Skeletal muscle satellite cell (primary cell): ENCODE data around the gene TSPAN14.
"Not testable (repeated sequence)": the region's sequence is repeated elsewhere in the genome, so short reads cannot be mapped to it uniquely, and the experiment has no call there.

Source experiments
- H3K27me3 ChIP-seq: 2 replicates; pipeline ENCODE4 v1.7.0; 2013; ENCODE audit warnings: low read length; ENCODE audit not compliant: control insufficient read depth, insufficient read depth
- H3K36me3 ChIP-seq: 2 replicates; pipeline ENCODE4 v1.7.0; 2013; ENCODE audit warnings: mild to moderate bottlenecking, control low read depth, low read length; ENCODE audit not compliant: insufficient read depth
- H3K4me1 ChIP-seq: 2 replicates; pipeline ENCODE4 v1.7.0; 2013; ENCODE audit warnings: low read length; ENCODE audit not compliant: control insufficient read depth, insufficient read depth
- H3K4me2 ChIP-seq: 2 replicates; pipeline ENCODE4 v1.7.0; 2013; ENCODE audit warnings: mild to moderate bottlenecking, low read length
- H3K4me3 ChIP-seq: 2 replicates; pipeline ENCODE4 v1.7.0; 2013; ENCODE audit warnings: low read length
- H3K9ac ChIP-seq: 2 replicates; pipeline ENCODE4 v1.7.0; 2013; ENCODE audit warnings: mild to moderate bottlenecking, low read depth, low read length, moderate library complexity
- H3K9me3 ChIP-seq: replicated peaks from 2 replicates; pipeline ENCODE4 v1.7.0; 2013; ENCODE audit warnings: mild to moderate bottlenecking, control low read depth, low read length

Gene TSPAN14

DNA sequence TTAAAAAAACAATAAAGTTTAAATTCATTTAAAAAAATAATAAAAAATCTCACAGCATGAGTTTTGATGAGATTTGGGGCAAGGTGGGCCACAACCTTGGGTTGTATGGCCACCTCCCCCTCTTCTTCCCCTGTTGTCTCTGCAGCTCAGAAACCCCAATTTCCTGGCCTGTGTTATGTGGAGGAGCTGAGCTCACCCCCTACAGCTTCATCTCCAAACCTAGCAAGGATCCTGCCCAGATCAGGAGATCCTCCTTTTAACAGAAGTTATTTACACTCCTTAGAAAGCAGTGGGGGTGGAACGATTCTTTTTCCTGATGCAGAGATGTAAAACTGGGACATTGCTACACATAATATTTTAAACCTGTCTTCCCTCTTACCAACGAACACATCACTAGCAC, 76.7 kb downstream of the TSPAN14 start:
- H3K9ac ChIP-seq, result no peak overlapping the region
- no peaks in the 10 kb centered on the region for H3K27me3 ChIP-seq
- H3K4me2 ChIP-seq, result no peak overlapping the region
- H3K4me1 ChIP-seq, result peaks cover 4% of the 10 kb centered on the region
- H3K9me3 ChIP-seq, result no peaks in the 10 kb centered on the region
- H3K36me3 ChIP-seq, result no peaks in the 10 kb centered on the region
- H3K4me3 ChIP-seq, result no peak overlapping the region

DNA sequence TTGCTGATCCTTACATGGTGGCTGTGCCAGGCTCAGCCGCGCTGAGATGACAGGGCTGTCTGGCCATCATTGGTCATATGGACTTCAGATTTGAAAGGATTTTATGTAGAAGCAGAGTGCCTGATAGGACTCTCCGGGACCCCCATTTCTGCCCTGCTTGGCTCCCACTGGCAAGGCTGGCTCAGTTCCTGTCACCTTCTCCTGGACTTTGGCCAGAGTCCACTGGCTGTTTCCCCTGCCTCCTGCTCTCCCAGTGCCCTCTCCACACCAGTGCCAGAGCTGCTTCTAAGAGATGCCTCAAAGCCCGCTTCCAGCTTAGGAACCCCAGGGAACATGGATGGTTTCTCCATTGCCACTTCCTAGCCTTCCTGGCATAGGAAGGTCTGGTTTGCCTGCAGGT, 78.5 kb downstream of the TSPAN14 start:
- Histone ChIP-seq H3K9me3 (no peaks in the 10 kb centered on the region), H3K4me1 (peaks cover 5% of the 10 kb centered on the region), H3K4me2 (no peak overlapping the region), H3K36me3 (no peaks in the 10 kb centered on the region), H3K4me3 (no peak overlapping the region), H3K9ac (no peak overlapping the region), H3K27me3 (peaks cover under 1% of the 10 kb centered on the region)

DNA sequence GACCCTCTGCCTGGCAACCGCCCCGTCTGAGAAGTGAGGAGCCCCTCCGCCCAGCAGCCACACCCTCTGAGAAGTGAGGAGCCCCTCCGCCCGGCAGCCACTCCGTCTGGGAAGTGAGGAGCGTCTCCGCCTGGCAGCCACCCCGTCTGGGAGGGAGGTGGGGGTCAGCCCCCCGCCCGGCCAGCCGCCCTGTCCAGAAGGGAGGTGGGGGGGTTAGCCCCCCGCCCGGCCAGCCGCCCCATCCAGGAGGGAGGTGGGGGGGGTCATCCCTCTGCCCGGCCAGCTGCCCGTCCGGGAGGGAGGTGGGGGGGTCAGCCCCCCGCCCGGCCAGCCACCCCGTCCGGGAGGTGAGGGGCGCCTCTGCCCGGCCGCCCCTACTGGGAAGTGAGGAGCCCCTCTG, 79.9 kb downstream of the TSPAN14 start:
- H3K4me3 ChIP-seq, H3K9ac ChIP-seq, H3K9me3 ChIP-seq, H3K4me1 ChIP-seq, H3K4me2 ChIP-seq, H3K36me3 ChIP-seq, H3K27me3 ChIP-seq: not testable (repeated sequence)

DNA sequence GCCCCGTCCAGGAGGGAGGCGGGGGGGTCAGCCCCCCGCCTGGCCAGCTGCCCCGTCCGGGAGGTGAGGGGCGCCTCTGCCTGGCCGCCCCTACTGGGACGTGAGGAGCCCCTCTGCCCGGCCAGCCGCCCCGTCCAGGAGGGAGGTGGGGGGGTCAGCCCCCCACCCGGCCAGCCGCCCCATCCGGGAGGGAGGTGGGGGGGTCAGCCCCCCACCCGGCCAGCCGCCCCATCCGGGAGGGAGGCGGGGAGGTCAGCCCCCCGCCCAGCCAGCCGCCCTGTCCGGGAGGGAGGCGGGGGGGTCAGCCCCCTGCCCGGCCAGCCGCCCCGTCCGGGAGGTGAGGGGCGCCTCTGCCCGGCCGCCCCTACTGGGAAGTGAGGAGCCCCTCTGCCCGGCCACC, 80.5 kb downstream of the TSPAN14 start:
- H3K4me1 ChIP-seq, H3K4me2 ChIP-seq, H3K9ac ChIP-seq: not testable (repeated sequence)

DNA sequence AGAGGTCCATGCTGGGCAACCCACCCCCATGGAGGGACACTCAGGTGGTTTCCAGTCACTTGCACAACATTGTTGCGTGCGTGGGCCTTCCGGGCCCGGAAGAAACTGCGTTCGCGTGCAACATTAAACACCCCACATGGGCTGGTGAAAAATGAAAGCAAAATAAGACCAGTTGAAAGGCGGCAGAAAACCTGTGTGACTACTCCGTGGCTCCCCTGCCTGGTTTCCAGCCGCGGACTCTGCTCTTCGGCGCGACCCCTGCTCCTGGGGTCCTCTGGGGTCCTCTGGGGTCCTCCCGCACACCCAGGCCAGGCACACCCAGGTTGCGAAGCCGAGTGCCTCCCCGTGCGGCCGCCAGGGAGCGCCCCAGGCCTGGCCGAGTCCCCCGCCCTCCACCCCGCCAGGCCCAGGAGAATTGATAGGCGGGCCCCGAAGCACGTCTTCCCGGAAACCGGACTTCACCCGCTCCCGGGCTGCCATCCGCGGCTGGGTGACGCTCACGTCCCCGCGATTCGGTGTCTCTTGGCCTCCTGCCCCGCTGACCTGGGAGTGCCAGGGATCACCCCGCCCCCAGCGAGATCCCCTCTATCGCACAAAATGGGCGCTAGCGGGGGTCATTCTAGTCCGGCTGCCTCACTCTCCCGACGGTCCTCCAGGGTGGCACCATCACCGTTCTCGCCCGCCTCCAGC, 81.7 kb downstream of the TSPAN14 start:
- Histone ChIP-seq H3K9me3 (no peaks in the 10 kb centered on the region), H3K4me3 (peak overlapping the region; percentile 63), H3K4me2 (peak overlapping the region; percentile 73), H3K36me3 (no peaks in the 10 kb centered on the region), H3K9ac (peak overlapping the region; percentile 68), H3K27me3 (peaks cover 19% of the 10 kb centered on the region), H3K4me1 (peaks cover 5% of the 10 kb centered on the region)

More for the DNA sequence above, 80.5 kb downstream of the TSPAN14 start:
- H3K4me3 ChIP-seq, H3K36me3 ChIP-seq, H3K9me3 ChIP-seq: not testable (repeated sequence)
- peaks cover 11% of the 10 kb centered on the region for H3K27me3 ChIP-seq

DNA sequence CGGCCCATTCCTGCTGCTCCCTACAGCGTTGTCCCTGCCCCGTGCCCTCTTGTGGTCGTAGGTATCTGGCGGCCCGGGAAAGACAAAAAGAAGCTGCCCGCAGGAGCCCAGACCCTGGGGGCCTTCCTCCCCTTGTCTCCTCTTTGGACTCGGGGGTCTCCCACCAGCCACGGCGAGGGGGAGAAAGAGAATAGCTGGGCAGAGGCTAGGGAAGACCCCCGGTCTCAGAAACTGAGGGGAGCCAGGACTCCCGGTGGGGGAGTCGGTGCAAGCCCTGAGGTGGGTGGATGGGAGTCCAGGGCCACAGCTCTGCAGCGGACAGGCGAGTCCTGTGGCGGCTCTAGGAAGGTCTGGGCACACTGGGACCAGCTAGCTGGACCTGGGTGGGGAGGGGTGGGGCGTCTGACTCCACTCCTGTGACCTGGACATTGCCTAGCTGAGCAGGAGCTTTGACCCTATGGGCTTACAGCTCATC, 82.3 kb downstream of the TSPAN14 start:
- Histone ChIP-seq H3K4me2 (peak overlapping the region; percentile 73), H3K4me3 (peak overlapping the region; percentile 63), H3K9me3 (no peaks in the 10 kb centered on the region), H3K27me3 (peaks cover 19% of the 10 kb centered on the region), H3K4me1 (peaks cover 5% of the 10 kb centered on the region), H3K9ac (peak overlapping the region; percentile 68), H3K36me3 (no peaks in the 10 kb centered on the region)

DNA sequence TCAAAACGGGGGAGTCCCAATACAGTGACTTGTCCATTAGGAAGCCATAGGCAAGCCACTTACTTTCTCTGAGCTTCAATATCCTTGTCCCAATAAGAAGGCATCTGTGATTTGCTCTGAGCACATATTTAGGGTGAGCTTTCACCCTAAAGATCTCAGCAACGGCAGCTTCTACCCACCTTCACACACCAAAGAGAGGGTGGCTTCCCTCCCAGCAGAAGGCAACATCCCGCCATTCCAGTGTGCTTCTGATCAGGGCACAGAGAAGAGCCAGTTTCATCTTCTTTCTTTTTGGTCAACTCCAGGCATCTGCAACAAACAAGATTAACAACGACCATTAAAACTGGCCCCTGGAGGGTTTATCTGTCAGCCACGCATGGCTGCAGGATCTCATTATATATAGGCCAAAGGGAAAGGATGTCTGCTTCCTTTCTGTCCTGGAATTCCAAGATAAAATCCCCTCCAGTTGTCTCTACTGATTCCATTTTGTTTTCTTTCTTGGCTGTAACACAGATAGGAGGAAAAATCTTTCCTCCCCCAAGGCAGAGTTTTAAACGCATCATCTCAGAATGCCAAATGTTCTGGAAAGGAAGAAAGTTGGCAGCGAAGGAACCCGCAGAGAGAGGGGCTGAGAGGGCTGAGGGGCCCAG, 83.1 kb downstream of the TSPAN14 start:
- H3K36me3 ChIP-seq, result no peaks in the 10 kb centered on the region
- peaks cover 19% of the 10 kb centered on the region for H3K27me3 ChIP-seq
- no peak overlapping the region for H3K4me3 ChIP-seq
- H3K4me1 ChIP-seq, result peaks cover 5% of the 10 kb centered on the region
- no peaks in the 10 kb centered on the region for H3K9me3 ChIP-seq
- H3K4me2 ChIP-seq, result no peak overlapping the region
- H3K9ac ChIP-seq, result no peak overlapping the region

DNA sequence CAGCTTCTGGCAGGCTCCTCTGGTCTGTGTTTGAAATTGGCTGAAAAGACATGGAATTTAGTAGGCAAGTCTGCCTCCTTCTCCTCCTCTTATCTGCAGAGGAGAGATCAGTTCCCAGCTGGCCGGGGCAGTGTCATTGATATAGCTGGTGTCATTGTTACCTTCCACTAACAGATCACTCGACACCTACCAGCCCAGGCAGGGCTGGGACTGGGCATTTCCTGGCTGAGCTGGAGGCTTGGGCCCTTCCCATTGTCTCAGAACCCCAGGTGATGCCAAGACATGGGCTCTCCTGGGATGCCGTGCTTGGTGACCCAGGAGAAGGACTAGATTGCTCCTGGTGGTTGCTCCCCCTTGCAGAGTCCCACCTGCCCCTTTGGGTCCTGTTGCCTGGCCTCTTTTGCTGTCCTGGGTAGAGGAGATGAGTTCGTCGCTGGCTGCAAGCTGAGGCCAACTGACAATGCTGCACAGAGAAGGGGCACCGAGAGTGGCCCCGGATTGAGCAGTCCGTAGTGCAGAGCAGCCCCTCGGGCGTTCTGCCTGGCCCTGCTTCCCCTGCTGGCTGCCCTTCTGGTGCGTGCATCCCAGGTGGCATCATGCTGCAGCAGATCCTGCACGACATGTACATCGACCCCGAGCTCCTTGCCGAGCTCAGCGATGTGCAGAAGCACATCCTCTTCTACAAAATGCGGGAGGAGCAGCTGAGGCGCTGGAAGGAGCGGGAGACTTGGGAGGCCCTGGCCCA, 83.8 kb downstream of the TSPAN14 start, which contains the start of gene SH2D4B:
Gene SH2D4B (plus strand): TSS at position 167 of the 745 bp plus-strand sequence. CDS start 430 bp downstream, at position 597.
- Histone ChIP-seq H3K9ac (no peak within 1 kb of the TSS), H3K4me2 (no peak within 1 kb of the TSS), H3K36me3 (no peaks in the 10 kb centered on the region), H3K4me3 (no peak within 1 kb of the TSS), H3K4me1 (peaks cover 5% of the 10 kb centered on the region), H3K27me3 (peaks cover 19% of the 10 kb centered on the region), H3K9me3 (no peaks in the 10 kb centered on the region)

DNA sequence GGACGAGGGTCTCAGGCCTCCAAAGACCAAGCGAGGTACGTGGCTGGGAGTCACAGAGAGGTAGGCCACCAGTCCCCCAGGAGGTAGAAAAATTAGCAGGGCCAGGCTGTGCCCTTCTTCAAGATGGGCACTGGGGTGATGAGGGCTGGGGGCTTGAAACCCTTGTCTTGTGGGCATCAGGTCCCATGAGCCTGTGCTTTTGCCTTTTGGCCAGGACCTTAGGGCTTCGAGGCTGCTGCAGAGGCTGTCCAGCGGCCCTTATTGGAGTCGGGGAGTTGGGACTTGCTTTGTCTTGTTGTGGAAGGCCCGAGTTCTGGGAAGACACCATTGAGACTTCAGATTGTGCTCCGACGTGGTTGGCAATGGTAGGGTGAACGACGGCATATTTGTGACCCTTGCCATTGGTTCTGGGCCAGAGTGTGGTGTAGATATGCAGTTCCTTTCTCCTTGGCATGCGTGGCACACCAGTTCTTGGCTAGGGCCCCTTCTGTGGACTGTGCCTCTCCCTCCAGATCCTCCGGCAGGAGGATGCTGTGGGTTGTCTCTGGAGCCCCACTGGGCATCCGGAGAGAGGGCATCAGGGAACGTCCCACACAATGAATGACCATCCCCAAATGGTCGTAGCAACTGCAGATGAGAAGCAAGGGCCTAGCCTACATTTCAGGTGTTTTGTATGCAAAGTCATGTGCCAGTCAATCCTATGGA, 84.5 kb downstream of the TSPAN14 start:
- H3K4me1 ChIP-seq, result peaks cover 5% of the 10 kb centered on the region
- H3K9me3 ChIP-seq, result no peaks in the 10 kb centered on the region
- peaks cover 19% of the 10 kb centered on the region for H3K27me3 ChIP-seq
- no peaks in the 10 kb centered on the region for H3K36me3 ChIP-seq
- no peak overlapping the region for H3K4me2 ChIP-seq
- H3K4me3 ChIP-seq, result no peak overlapping the region
- H3K9ac ChIP-seq, result no peak overlapping the region

DNA sequence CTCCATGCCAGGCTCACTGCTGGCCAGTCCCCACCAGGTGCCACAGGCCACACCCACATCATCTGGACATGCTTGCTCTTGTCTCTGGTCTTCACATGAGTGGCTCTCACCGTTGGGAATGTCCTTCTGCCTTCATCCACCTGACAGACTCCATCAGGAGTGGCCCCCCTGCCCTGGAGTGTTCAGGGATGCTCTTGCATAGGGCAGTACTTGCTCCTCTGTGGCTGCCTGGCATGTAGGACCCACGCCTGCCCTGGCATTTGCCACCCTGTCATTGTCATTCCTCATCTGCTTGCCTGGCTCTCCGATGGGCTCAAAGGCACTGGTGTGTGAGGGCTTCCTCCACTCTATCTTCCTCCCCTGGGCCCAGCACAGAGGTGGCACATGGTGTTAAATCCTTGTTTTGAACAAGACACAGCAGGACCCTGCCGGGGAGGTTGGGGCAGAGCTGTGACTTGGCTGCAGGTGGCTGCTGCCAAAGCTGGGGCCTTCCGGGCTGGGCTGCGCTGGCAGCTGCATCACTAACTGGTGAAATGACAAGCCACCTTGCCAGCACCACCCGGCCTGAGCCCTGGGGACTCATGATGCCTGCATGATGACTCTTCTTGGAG, 85.4 kb downstream of the TSPAN14 start:
- H3K4me2 ChIP-seq, result no peak overlapping the region
- no peak overlapping the region for H3K4me3 ChIP-seq

DNA sequence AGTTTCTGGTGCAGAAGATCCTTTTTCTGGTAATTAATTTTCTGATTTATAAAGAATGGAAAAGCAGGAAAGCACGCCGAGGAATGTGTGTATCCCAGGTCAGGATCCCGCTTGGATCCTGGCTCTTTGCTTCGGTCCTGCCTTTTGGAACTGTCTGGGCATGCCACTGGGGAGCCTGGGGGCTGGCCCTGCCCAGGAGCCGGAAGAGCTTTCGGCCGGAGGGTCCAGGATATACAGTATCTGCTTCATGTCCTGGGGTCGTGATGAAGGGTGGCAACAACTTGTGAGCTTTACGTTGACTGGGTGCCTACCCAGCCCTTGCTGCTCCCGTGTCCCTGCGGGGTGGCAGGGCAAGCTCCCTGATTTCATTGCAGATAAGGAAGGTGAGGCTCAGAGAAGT, 86.0 kb downstream of the TSPAN14 start:
- no peak overlapping the region for H3K9ac ChIP-seq

More for the DNA sequence above, 85.4 kb downstream of the TSPAN14 start:
- Histone ChIP-seq H3K4me1 (peaks cover 5% of the 10 kb centered on the region), H3K9ac (no peak overlapping the region), H3K9me3 (no peaks in the 10 kb centered on the region), H3K36me3 (no peaks in the 10 kb centered on the region), H3K27me3 (peaks cover 21% of the 10 kb centered on the region)

More for the DNA sequence above, 86.0 kb downstream of the TSPAN14 start:
- no peaks in the 10 kb centered on the region for H3K36me3 ChIP-seq
- peaks cover 24% of the 10 kb centered on the region for H3K27me3 ChIP-seq
- no peaks in the 10 kb centered on the region for H3K9me3 ChIP-seq
- H3K4me2 ChIP-seq, result no peak overlapping the region
- H3K4me3 ChIP-seq, result no peak overlapping the region
- H3K4me1 ChIP-seq, result peaks cover 5% of the 10 kb centered on the region
